ENCODE results near the gene TRMT112.

DNA sequence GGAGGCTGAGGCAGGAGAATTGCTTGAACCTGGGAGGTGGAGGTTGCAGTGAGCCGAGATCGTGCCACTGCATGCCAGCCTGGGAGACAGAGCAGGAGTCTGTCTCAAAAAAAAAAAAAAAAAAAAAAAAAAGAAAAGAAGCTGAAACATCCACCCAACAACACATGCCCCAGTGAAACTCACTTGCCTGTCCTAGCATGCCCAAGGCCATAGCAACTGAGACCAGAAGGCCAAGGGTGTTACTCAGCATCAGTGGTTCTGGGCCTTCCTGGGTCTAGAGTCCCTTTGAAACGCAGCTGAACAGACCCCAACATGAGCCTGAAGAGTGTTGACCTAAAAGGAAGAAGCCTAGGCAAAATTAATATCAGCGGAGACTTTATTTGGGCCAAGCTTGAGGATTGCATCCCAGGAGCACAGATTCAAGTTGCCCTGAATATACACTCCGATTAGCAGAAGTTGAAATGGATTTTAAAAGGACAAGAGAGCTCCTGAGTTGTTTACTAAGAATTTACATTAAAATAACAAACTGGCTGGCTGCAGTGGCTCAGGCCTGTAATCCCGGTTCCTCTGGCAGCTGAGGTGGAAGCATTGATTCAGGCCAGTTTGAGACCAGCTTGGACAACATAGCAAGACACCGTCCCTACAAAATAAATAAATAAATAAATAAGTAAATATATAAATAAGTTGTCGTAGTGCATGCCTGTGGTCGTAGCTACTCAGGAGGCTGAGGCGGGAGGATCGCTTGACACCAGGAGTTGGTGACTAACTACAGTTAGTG, 7.5 kb upstream of the TRMT112 start:
- TF ChIP-seq, protein P1, sequence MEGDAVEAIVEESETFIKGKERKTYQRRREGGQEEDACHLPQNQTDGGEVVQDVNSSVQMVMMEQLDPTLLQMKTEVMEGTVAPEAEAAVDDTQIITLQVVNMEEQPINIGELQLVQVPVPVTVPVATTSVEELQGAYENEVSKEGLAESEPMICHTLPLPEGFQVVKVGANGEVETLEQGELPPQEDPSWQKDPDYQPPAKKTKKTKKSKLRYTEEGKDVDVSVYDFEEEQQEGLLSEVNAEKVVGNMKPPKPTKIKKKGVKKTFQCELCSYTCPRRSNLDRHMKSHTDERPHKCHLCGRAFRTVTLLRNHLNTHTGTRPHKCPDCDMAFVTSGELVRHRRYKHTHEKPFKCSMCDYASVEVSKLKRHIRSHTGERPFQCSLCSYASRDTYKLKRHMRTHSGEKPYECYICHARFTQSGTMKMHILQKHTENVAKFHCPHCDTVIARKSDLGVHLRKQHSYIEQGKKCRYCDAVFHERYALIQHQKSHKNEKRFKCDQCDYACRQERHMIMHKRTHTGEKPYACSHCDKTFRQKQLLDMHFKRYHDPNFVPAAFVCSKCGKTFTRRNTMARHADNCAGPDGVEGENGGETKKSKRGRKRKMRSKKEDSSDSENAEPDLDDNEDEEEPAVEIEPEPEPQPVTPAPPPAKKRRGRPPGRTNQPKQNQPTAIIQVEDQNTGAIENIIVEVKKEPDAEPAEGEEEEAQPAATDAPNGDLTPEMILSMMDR (IDR thresholded peaks at IDR 0.05) = no peak
- TF ChIP-seq POLR2AphosphoS5 (IDR thresholded peaks at IDR 0.05) = no peak
